ENCODE results near the gene MYOT.
"Not testable (repeated sequence)": the region's sequence is repeated elsewhere in the genome, so short reads cannot be mapped to it uniquely, and the experiment has no call there.

Gene MYOT

GRCh38 chr5:137867664-137868063, at the start of gene MYOT:
Gene MYOT, plus strand, starts transcription at chr5:137867860. Its CDS starts 2,792 bp downstream, at chr5:137870652.
- no peak for DNase-seq

- no peak for DNase-seq
Measured at GRCh38 chr5:137819766-137820165, 47.9 kb upstream of the MYOT start.

GRCh38 chr5:137822158-137822764, 45.4 kb upstream of the MYOT start:
- DNase-seq: no peak

- DNase-seq: no peak
Measured at GRCh38 chr5:137822984-137823383, 44.7 kb upstream of the MYOT start.

- no peak for DNase-seq
Measured at GRCh38 chr5:137825165-137825564, 42.5 kb upstream of the MYOT start.

- no peak for DNase-seq
Measured at GRCh38 chr5:137826067-137826466, 41.6 kb upstream of the MYOT start.

- no peak for DNase-seq
Measured at GRCh38 chr5:137828180-137828579, 39.5 kb upstream of the MYOT start.

- DNase-seq: no peak
Measured at GRCh38 chr5:137828664-137829063, 39.0 kb upstream of the MYOT start.

GRCh38 chr5:137831105-137831504, 36.6 kb upstream of the MYOT start:
- no peak for DNase-seq

- no peak for DNase-seq
Measured at GRCh38 chr5:137831526-137831925, 36.1 kb upstream of the MYOT start.

- no peak for DNase-seq
Measured at GRCh38 chr5:137832416-137832815, 35.2 kb upstream of the MYOT start.

GRCh38 chr5:137833463-137833862, 34.2 kb upstream of the MYOT start:
- DNase-seq: no peak

- DNase-seq: no peak
Measured at GRCh38 chr5:137834498-137835049, 33.1 kb upstream of the MYOT start.

GRCh38 chr5:137836298-137836697, 31.4 kb upstream of the MYOT start:
- no peak for DNase-seq

GRCh38 chr5:137836997-137837396, 30.7 kb upstream of the MYOT start:
- no peak for DNase-seq

- DNase-seq: no peak
Measured at GRCh38 chr5:137837491-137838394, 29.9 kb upstream of the MYOT start.

- DNase-seq: no peak
Measured at GRCh38 chr5:137838976-137839375, 28.7 kb upstream of the MYOT start.

- no peak for DNase-seq
Measured at GRCh38 chr5:137842296-137842695, 25.4 kb upstream of the MYOT start.

GRCh38 chr5:137843676-137844299, 23.9 kb upstream of the MYOT start:
- DNase-seq: no peak

- DNase-seq: no peak
Measured at GRCh38 chr5:137845472-137845871, 22.2 kb upstream of the MYOT start.

- DNase-seq: no peak
Measured at GRCh38 chr5:137847687-137848086, 20.0 kb upstream of the MYOT start.

GRCh38 chr5:137853165-137853564, 14.5 kb upstream of the MYOT start:
- DNase-seq: not testable (repeated sequence)

- DNase-seq: no peak
Measured at GRCh38 chr5:137856201-137856600, 11.5 kb upstream of the MYOT start.

All from NCI-H2171 (cell line).